BJ (cell line): ENCODE data around the gene RALGAPA2. TPM values are rescaled to one million over a fixed set of nuclear protein-coding genes. Genes with fewer than 3 reads are reported as not detected.

ENCODE experiments used
- CTCF ChIA-PET: fragments of 350-600 bp; formaldehyde crosslinking; extraction: SDS; loops from one replicate; lab custom pipeline; 2021; ENCODE audit warnings: antibody characterized with exemption, inconsistent platforms; lab: Yijun Ruan, JAX
- POLR2A ChIA-PET: fragments of 300-600 bp; sonication (Branson Sonifier 250); formaldehyde crosslinking; extraction: SDS; loops from one replicate; lab custom pipeline; 2021; ENCODE audit warnings: antibody characterized with exemption; lab: Charles Lee
- DNase-seq: peaks from one replicate; pipeline ENCODE4 v3.0.0-alpha.2; 2011; ENCODE audit warnings: low read depth
- H3K27me3 ChIP-seq: 2 replicates; pipeline ENCODE4 v1.6.0; 2011; ENCODE audit warnings: low read length; ENCODE audit not compliant: control insufficient read depth, insufficient read depth
- H3K36me3 ChIP-seq: 2 replicates; pipeline ENCODE4 v1.5.1; 2011; ENCODE audit warnings: low read length; ENCODE audit not compliant: control insufficient read depth, insufficient read depth
- H3K4me3 ChIP-seq: 2 replicates; pipeline ENCODE4 v1.5.1; 2011; ENCODE audit warnings: low read depth, mild to moderate bottlenecking, control low read depth, low read length
- polyA plus RNA-seq: library from polyadenylated mRNA; depleted of rRNA; stranded (reverse); fragments of >200 nt; gene quantifications from 2 replicates; pipeline ENCODE4 v1.2.3, GENCODE V29; 2011
- TF ChIP-seq, protein P1 (sequence below): IDR thresholded peaks from 2 replicates; pipeline ENCODE4 v1.5.1; 2011; ENCODE audit warnings: low read depth, mild to moderate bottlenecking, control low read depth, inconsistent platforms, low read length, moderate library complexity; ENCODE audit not compliant: insufficient read depth

Gene RALGAPA2
- polyA plus RNA-seq, 1 experiment, result 1.4 TPM

DNA sequence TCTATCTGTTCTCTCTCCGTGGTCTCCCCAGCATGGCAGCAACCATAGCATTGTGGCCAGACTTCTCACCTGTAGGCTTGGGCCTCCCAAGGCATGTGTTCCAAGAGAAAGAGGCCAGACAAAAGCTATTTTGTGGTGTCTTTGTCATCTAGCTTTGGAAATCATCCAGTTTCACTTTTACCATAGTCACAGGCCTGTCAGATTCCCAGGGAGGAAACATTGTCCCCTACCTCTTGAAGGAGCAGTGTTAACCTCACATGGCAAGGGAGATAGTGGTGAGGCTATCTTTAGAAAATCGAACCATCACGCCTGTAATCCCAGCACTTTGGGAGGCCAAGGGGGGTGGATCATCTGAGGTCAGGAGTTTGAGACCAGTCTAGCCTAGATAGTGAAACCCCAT is 42.3 kb upstream of the RALGAPA2 start:
- no peak for DNase-seq
- ChIA-PET POLR2A (no interaction called here), CTCF (no interaction called here)
- no peaks in the 10 kb centered on the region for H3K27me3 ChIP-seq
- H3K36me3 ChIP-seq, result no peaks in the 10 kb centered on the region
- no peak overlapping the region for H3K4me3 ChIP-seq
- TF ChIP-seq, protein P1, sequence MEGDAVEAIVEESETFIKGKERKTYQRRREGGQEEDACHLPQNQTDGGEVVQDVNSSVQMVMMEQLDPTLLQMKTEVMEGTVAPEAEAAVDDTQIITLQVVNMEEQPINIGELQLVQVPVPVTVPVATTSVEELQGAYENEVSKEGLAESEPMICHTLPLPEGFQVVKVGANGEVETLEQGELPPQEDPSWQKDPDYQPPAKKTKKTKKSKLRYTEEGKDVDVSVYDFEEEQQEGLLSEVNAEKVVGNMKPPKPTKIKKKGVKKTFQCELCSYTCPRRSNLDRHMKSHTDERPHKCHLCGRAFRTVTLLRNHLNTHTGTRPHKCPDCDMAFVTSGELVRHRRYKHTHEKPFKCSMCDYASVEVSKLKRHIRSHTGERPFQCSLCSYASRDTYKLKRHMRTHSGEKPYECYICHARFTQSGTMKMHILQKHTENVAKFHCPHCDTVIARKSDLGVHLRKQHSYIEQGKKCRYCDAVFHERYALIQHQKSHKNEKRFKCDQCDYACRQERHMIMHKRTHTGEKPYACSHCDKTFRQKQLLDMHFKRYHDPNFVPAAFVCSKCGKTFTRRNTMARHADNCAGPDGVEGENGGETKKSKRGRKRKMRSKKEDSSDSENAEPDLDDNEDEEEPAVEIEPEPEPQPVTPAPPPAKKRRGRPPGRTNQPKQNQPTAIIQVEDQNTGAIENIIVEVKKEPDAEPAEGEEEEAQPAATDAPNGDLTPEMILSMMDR, result no peak

DNA sequence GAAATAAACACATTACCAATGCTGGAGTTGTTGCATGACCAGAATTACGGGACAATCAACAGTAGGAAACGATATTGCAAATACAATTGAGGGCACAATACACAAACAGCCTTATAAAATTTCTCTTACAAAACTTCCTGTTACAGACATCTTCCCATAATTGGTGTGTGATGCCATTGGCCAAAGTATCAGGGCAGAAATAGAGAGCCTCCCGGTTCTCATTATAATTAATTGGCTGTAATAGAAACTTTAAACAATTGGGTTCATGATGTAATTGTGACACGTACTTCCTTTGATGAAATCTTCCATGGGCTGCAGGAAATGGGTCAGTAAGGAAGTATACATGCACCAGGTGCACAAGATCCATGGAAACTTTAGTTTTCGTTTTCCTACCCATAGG is 40.3 kb upstream of the RALGAPA2 start:
- H3K27me3 ChIP-seq, result no peaks in the 10 kb centered on the region
- H3K4me3 ChIP-seq, result no peak overlapping the region
- POLR2A ChIA-PET, result no interaction called here
- DNase-seq, result no peak
- CTCF ChIA-PET, result interaction anchor here (0.7 to 1.2 kb wide), 2 partner anchors 108 to 131 kb away, joined by 3 read pairs; no protein-coding TSS in a partner anchor
- H3K36me3 ChIP-seq, result no peaks in the 10 kb centered on the region
- TF ChIP-seq, protein P1, result no peak

DNA sequence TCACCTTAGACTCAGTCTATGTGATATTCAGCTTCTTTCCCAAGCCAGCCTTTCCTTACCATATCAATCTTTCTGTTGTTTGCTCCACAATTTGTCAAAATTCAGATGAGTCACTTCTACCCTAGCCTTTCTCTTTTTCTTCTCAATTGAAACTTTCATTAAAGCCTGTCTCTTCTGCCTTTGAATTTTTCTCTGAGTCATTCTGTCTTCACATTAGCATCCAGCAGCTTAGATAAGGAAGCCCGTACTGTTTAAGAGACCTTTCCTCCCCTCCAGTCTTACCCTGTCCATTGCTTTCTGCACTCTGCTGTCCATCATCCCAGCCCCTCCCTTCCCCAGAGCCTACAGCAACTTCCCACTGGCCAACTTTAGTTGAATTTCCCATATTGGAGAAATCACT is 34.9 kb upstream of the RALGAPA2 start:
- TF ChIP-seq, protein P1, result no peak
- Histone ChIP-seq H3K36me3 (no peaks in the 10 kb centered on the region), H3K27me3 (no peaks in the 10 kb centered on the region), H3K4me3 (no peak overlapping the region)
- CTCF ChIA-PET, result no interaction called here
- no peak for DNase-seq
- POLR2A ChIA-PET, result no interaction called here

DNA sequence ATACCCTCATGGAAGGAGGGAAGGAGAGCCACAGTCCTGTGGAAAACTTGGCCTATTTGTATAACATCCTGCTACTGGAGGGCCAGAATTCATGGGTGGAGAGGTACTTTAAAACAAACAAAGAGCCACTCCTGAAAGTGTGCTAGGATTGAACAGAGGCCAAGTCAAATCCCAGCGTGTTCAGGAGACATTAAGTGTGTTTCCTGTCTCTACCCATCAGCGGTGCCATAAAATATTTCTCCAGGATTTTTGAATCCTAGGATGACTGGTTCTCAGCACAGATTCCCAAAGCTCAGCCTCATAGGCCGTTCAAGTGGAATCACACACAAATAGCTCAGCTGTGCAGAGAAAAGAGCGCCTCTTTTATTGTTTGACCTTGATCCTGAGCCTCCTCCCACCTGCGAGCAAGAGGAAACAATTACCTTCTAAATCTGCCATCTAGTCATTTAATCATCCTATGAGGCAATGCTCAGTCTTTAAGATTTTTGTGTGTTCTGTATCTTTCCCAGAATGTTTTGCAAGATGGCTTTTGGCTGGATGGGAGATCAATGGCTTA is 31.8 kb upstream of the RALGAPA2 start:
- POLR2A ChIA-PET, result no interaction called here
- Histone ChIP-seq H3K36me3 (no peaks in the 10 kb centered on the region), H3K4me3 (no peak overlapping the region), H3K27me3 (no peaks in the 10 kb centered on the region)
- CTCF ChIA-PET, result no interaction called here
- TF ChIP-seq, protein P1, result no peak
- no peak for DNase-seq

DNA sequence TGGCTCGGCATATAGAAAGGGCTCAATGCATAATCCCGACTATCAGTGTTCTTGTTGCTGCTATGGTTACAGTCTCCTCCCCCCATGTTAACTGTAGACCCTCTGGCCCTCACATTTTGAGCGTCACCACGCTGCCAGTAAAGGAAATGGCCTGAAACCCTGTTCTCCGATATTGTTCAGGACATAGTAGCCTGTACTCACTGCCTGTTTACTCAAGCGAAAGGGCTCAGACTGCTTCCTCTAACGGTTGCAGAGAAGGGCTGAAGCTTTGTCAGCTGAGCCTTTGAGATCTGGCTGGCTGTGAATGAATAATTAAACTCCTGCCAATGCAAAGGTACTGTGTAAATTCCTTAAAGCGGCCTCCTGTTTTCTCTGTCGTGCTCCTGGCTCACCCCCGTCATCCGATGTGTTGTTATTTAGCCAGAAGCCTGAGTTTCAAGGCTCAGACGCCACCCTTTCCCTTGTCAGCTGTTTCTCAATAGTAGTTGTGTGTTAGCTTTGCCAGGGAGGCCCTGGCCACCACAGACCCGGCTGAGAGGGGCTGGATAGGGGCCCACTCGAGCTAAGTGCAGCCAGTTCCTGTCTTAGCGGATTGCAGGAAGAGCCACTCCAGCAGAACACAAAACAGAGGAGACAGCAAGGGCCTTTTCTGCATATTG is 31.2 kb upstream of the RALGAPA2 start:
- Histone ChIP-seq H3K27me3 (no peaks in the 10 kb centered on the region), H3K4me3 (no peak overlapping the region), H3K36me3 (no peaks in the 10 kb centered on the region)
- DNase-seq, result no peak
- POLR2A ChIA-PET, result no interaction called here
- TF ChIP-seq, protein P1, result no peak
- CTCF ChIA-PET, result no interaction called here
